GM21367 (cell line): ENCODE measurements around the gene SLC25A23.
"Not testable (repeated sequence)": the region's sequence is repeated elsewhere in the genome, so short reads cannot be mapped to it uniquely, and the experiment has no call there.

ENCODE experiments used
- ATAC-seq: cut with Tn5 transposase; IDR thresholded peaks from one replicate; pipeline ENCODE4 v1.9.1; 2021; ENCODE audit not compliant: unreplicated experiment

The SLC25A23 gene

GRCh38 chr19:6406401-6406800 lies 53.2 kb downstream of the SLC25A23 start:
- no peak for ATAC-seq

- ATAC-seq, result no peak
Observed at GRCh38 chr19:6402837-6403608, 56.6 kb downstream of the SLC25A23 start.

- no peak for ATAC-seq
Observed at GRCh38 chr19:6402058-6402457, 57.5 kb downstream of the SLC25A23 start.

DNA sequence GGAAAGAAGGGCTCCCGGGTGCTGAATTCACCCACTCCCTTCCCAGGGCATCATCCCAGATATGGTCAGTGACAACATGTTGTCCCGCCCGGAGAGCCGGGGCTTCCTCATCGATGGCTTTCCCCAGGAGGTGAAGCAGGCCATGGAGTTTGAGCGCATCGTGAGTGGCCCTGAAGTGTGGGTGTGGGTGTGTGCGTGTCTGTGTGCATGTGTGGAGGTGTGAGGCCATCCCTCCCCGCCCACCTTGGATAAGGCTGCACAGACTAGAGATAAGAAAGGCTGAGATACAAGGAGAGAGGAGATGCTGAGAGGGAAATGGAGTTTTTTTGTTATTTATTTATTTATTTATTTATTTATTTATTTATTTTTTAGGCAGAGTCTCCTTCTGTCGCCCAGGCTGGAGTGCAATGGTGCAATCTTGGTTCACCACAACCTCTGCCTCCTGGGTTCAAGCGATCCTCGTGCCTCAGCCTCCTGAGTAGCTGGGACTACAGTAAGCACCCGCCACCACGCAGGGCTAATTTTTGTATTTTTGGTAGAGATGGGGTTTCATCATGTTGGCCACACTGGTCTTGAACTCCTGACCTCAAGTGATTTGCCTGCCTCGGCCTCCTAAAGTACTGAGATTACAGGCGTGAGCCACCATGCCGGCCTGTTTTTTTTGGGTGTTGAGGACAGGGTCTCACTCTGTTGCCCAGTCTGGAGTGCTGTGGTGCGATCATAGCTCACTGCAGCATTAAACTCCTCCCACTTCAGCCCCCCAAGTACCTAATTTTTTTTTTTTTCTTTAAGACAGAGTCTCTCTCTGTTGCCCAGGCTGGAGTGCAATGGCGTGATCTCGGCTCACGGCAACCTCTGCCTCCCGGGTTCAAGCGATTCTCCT lies 59.3 kb downstream of the SLC25A23 start:
- ATAC-seq, result not testable (repeated sequence)

DNA sequence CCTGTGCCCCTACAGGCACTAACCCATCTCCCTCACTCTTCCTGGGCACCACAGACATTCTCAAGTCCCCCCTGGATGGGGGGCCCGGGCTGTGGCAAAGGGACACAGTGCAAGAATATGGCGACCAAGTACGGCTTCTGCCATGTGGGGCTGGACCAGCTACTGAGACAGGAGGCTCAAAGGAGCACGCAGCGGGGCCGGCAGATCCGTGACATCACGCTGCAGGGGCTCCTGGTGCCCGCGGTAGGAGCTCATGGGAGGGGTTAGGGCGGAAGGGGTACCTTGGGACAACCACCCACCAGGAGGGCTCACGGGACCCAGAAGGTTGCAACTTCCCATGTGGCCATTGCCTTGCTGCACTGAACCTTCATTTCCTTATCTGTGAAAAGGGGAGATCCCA lies 63.3 kb downstream of the SLC25A23 start:
- no peak for ATAC-seq

- ATAC-seq, result no peak
Observed at GRCh38 chr19:6394831-6395230, 64.8 kb downstream of the SLC25A23 start.

GRCh38 chr19:6393983-6394412 lies 65.6 kb downstream of the SLC25A23 start:
- ATAC-seq, result no peak

GRCh38 chr19:6393074-6393982 lies 66.3 kb downstream of the SLC25A23 start, which contains the start of gene GTF2F1:
Gene GTF2F1, minus strand, starts transcription at chr19:6393164. Its CDS starts 169 bp downstream, at chr19:6392995.
- ATAC-seq, result peak; percentile 54

GRCh38 chr19:6392221-6393073 lies 67.1 kb downstream of the SLC25A23 start:
- no peak for ATAC-seq
